HEK293 (cell line): ENCODE data around the gene ZC3H7B.
"Not testable (repeated sequence)": the region's sequence is repeated elsewhere in the genome, so short reads cannot be mapped to it uniquely, and the experiment has no call there.

Source experiments
- CTCF ChIA-PET: fragments of 350-600 bp; formaldehyde crosslinking; extraction: SDS; loops from one replicate; lab custom pipeline; 2021; ENCODE audit warnings: antibody characterized with exemption; lab: Yijun Ruan, JAX
- POLR2A ChIA-PET: fragments of 300-600 bp; formaldehyde crosslinking; extraction: SDS; loops from one replicate; lab custom pipeline; 2020; ENCODE audit warnings: antibody characterized with exemption, inconsistent platforms; lab: Yijun Ruan, JAX
- H3K27ac ChIP-seq: fragments of 200-500 bp; sonication (Bioruptor generic); 2 replicates; pipeline ENCODE4 v1.5.1; 2014; ENCODE audit warnings: low read depth, low read length, control low read depth, inconsistent platforms; ENCODE audit errors: extremely low read depth
- H3K36me3 ChIP-seq, 2 experiments: fragments of 200-500 bp in 1 of 2; sonication (Bioruptor generic) in 1 of 2; 1 replicate in 1 of 2; 2 replicates in 1 of 2; pipeline ENCODE4 v1.5.1; 2014 to 2017; ENCODE audit warnings: inconsistent platforms in 2 of 2, low read length in 2 of 2; ENCODE audit not compliant: control insufficient read depth in 2 of 2, insufficient read depth in 1 of 2
- H3K4me1 ChIP-seq: fragments of 200-500 bp; sonication (Bioruptor generic); 2 replicates; pipeline ENCODE4 v1.5.1; 2014; ENCODE audit warnings: mild to moderate bottlenecking, low read length, inconsistent platforms; ENCODE audit not compliant: control insufficient read depth, insufficient read depth
- H3K4me3 ChIP-seq: 2 replicates; pipeline ENCODE4 v1.5.1; 2011; ENCODE audit warnings: low read depth, mild to moderate bottlenecking, control low read depth, low read length, moderate library complexity
- H3K9me3 ChIP-seq: fragments of 200-500 bp; sonication (Bioruptor generic); 2 replicates; pipeline ENCODE4 v1.5.1; 2014; ENCODE audit warnings: low read depth, low read length, inconsistent platforms; ENCODE audit not compliant: control insufficient read depth, insufficient read depth
- GLIS1 ChIP-seq: fragments of 450-650 bp; formaldehyde crosslinking; IDR thresholded peaks from 2 replicates; pipeline ENCODE4 v1.5.1; 2016; ENCODE audit warnings: missing biosample characterization, missing genetic modification characterization
- HOXA7 ChIP-seq: sonication (generic); formaldehyde crosslinking; IDR thresholded peaks from 2 replicates; pipeline ENCODE4 v1.8.1; 2022; ENCODE audit warnings: missing genetic modification reagents, borderline replicate concordance
- PRDM1 ChIP-seq: fragments of 450-650 bp; formaldehyde crosslinking; IDR thresholded peaks from 2 replicates; pipeline ENCODE4; 2016; ENCODE audit warnings: missing biosample characterization, missing genetic modification characterization
- REPIN1 ChIP-seq: fragments of 450-650 bp; formaldehyde crosslinking; IDR thresholded peaks from 2 replicates; pipeline ENCODE4 v1.5.1; 2017; ENCODE audit warnings: missing biosample characterization, missing genetic modification characterization, low read depth
- ZBTB1 ChIP-seq: fragments of 450-650 bp; formaldehyde crosslinking; IDR thresholded peaks from 2 replicates; pipeline ENCODE4 v1.5.1; 2016; ENCODE audit warnings: missing biosample characterization, missing genetic modification characterization
- ZNF274 ChIP-seq, 2 experiments: fragments of 200-500 bp in 1 of 2; fragments of 450-650 bp in 1 of 2; sonication (Bioruptor generic) in 1 of 2; formaldehyde crosslinking in 1 of 2; IDR thresholded peaks; 2 replicates each; pipeline versions ENCODE4 v1.5.1 to v1.6.1; 2014 to 2016; ENCODE audit warnings: borderline replicate concordance in 1 of 2, inconsistent platforms in 1 of 2, low read length in 1 of 2, missing biosample characterization in 1 of 2, missing genetic modification characterization in 1 of 2
- ZNF292 ChIP-seq: fragments of 450-650 bp; formaldehyde crosslinking; IDR thresholded peaks from 2 replicates; pipeline ENCODE4 v1.5.1; 2016; ENCODE audit warnings: low read depth, missing biosample characterization, missing genetic modification characterization, borderline replicate concordance
- ZNF37A ChIP-seq: fragments of 450-650 bp; IDR thresholded peaks from 2 replicates; pipeline ENCODE4 v1.5.1; 2018; ENCODE audit warnings: missing biosample characterization, missing genetic modification characterization
- ZNF394 ChIP-seq: fragments of 450-650 bp; formaldehyde crosslinking; IDR thresholded peaks from 2 replicates; pipeline ENCODE4 v1.5.1; 2016; ENCODE audit warnings: missing biosample characterization, missing genetic modification characterization, mild to moderate bottlenecking, moderate library complexity, borderline replicate concordance
- ZNF664 ChIP-seq: fragments of 450-650 bp; formaldehyde crosslinking; IDR thresholded peaks from 2 replicates; pipeline ENCODE4 v1.5.1; 2016; ENCODE audit warnings: missing biosample characterization, missing genetic modification characterization
- TF ChIP-seq, protein P1 (sequence below): fragments of 450-650 bp; formaldehyde crosslinking; IDR thresholded peaks from 2 replicates; pipeline ENCODE4 v1.5.1; 2016; ENCODE audit warnings: missing biosample characterization, missing genetic modification characterization
- TF ChIP-seq, protein P2 (sequence below): fragments of 450-650 bp; formaldehyde crosslinking; IDR thresholded peaks from 2 replicates; pipeline ENCODE4 v1.5.1; 2016; ENCODE audit warnings: missing biosample characterization, missing genetic modification characterization, low read depth
- TF ChIP-seq, protein P3 (sequence below): fragments of 450-650 bp; formaldehyde crosslinking; IDR thresholded peaks from 2 replicates; pipeline ENCODE4 v1.5.1; 2016; ENCODE audit warnings: missing biosample characterization, missing genetic modification characterization

Gene ZC3H7B

DNA sequence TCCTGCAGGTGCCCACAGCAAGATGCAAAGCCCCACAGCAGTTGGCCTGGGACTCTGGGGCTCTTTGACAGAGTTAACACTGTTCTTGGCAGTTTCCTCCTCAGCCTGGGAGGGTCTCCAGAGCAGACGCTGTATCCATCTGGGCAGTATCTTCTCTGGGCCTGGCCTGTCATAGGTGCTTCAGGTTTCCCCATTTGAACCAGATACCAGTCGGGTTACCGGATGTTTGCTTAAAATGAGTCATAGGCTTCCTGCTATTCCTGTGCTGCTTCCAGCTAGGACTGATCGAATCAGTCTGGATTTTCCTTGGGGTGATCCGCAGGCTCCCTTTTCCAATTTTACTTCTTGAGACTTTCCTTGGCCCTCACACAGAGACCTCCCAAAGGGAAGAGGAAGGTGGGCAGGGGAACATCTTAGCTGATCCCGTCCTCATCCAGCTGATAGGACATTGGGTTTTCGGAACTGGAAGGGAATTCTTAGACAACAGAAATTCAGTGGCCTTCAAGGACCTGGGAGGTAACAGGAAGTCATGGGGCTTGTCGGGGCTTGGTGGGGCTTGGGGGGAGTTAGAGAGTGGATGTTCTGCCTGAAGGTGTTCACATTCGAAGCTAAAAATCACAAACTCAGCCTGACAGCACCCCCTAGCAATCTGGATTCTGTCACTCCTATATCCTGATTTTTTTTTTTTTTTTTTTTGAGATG, 12.9 kb upstream of the ZC3H7B start (continued):
- peak; percentile 79; the same call in 1 of the 2 replicates for TF ChIP-seq ZNF394 (tag by site-specific recombination)

DNA sequence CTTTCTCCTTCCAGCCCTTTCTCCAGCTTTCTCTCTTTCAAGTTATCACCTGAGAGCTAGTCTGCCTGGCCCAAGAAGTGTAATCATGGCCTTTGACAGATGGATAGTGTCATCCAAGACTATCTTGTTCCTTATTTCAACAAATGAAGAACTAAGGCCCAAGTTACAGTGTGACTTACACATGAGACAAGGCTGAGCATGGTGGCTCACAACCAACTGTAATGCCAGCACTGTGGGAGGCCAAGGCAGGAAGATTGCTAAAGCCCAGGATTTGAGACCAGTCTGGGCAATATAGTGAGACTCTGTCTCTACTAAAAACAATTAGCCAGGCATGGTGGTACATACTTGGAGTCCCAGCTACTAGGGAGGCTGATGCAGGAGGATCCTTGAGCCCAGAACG, 11.7 kb upstream of the ZC3H7B start:
- no peaks in the 10 kb centered on the region for H3K9me3 ChIP-seq
- POLR2A ChIA-PET: interaction anchor here (0.5 to 2.7 kb wide), 3 partner anchors 12 to 75 kb away, joined by 4 to 18 read pairs (median 4); partner anchors contain the start of gene ZC3H7B
- TF ChIP-seq ZBTB1 (no peak), GLIS1 (tag by site-specific recombination) (peak; percentile 43), ZNF274 (IDR thresholded peaks at IDR 0.05; ENCODE audit: low read length) (no peak), ZNF274 (tag by site-specific recombination; IDR thresholded peaks at IDR 0.05; ENCODE audit: borderline replicate concordance) (no peak), ZNF664 (tag by site-specific recombination) (no peak), HOXA7 (CRISPR knock-in tag) (no peak), PRDM1 (peak; percentile 67)
- TF ChIP-seq, all 188 proteins: peak for 2
- H3K27ac ChIP-seq: no peak overlapping the region
- H3K4me3 ChIP-seq: no peak overlapping the region
- peaks cover 9% of the 10 kb centered on the region for H3K4me1 ChIP-seq
- CTCF ChIA-PET: no interaction called here
- H3K36me3 ChIP-seq: peaks cover 2 to 3% of the 10 kb centered on the region in 2 experiments; a peak in 2 of 3 replicates

DNA sequence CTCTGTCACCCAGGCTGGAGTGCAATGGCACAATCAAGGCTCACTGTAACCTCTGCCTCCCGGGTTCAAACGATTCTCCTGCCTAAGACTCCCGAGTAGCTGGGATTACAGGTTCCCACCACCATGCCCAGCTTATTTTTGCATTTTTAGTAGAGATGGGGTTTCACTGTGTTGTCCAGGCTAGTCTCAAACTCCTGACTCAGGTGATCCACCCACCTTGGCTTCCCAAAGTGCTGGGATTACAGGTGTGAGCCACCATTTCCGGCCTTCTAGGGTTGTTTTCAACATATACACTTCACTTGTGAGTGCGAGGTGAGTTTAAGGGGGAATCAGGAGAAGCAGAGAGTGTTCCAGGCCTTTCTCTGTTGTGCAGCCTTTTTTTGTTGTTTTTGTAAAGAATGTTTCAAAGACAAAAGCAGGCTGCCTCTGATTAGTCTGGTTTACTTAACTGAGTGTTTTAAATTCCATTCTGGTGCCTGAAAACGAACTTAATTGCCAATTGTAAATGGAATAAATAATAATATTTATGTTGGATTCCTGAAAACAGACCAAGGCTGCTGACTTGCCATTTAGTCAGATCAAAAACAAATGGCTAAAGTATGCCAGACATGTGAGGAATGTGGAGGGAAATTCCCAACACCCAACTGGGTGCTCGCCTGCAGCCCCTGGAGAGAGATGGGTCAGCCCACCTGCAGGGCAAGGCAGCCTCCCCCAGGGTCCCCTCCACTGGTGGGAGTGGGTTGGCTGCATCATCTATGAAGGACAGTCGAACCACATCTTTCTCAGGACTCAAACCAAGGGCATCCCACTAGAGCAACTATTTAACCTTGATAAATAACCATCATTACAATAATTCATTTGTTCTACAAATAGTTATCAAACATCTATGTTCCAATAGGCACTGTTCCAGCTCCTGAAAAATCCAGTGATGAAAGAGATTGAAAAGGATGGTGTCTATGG, 10.8 kb upstream of the ZC3H7B start:
- H3K4me1 ChIP-seq: peaks cover 6% of the 10 kb centered on the region
- no peak overlapping the region for H3K4me3 ChIP-seq
- POLR2A ChIA-PET: interaction anchor here (0.5 to 0.7 kb wide), 2 partner anchors 72 to 362 kb away, joined by 3 to 4 read pairs; no protein-coding TSS in a partner anchor
- no peaks in the 10 kb centered on the region for H3K36me3 ChIP-seq
- no peak overlapping the region for H3K27ac ChIP-seq
- TF ChIP-seq, protein P1, sequence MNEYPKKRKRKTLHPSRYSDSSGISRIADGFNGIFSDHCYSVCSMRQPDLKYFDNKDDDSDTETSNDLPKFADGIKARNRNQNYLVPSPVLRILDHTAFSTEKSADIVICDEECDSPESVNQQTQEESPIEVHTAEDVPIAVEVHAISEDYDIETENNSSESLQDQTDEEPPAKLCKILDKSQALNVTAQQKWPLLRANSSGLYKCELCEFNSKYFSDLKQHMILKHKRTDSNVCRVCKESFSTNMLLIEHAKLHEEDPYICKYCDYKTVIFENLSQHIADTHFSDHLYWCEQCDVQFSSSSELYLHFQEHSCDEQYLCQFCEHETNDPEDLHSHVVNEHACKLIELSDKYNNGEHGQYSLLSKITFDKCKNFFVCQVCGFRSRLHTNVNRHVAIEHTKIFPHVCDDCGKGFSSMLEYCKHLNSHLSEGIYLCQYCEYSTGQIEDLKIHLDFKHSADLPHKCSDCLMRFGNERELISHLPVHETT (tag by site-specific recombination): no peak
- TF ChIP-seq HOXA7 (CRISPR knock-in tag) (no peak), GLIS1 (tag by site-specific recombination) (peak; percentile 92), ZNF37A (tag by site-specific recombination) (no peak), REPIN1 (tag by site-specific recombination) (no peak), ZNF292 (no peak)
- TF ChIP-seq, protein P2, sequence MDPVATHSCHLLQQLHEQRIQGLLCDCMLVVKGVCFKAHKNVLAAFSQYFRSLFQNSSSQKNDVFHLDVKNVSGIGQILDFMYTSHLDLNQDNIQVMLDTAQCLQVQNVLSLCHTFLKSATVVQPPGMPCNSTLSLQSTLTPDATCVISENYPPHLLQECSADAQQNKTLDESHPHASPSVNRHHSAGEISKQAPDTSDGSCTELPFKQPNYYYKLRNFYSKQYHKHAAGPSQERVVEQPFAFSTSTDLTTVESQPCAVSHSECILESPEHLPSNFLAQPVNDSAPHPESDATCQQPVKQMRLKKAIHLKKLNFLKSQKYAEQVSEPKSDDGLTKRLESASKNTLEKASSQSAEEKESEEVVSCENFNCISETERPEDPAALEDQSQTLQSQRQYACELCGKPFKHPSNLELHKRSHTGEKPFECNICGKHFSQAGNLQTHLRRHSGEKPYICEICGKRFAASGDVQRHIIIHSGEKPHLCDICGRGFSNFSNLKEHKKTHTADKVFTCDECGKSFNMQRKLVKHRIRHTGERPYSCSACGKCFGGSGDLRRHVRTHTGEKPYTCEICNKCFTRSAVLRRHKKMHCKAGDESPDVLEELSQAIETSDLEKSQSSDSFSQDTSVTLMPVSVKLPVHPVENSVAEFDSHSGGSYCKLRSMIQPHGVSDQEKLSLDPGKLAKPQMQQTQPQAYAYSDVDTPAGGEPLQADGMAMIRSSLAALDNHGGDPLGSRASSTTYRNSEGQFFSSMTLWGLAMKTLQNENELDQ: no peak
- TF ChIP-seq, protein P3, sequence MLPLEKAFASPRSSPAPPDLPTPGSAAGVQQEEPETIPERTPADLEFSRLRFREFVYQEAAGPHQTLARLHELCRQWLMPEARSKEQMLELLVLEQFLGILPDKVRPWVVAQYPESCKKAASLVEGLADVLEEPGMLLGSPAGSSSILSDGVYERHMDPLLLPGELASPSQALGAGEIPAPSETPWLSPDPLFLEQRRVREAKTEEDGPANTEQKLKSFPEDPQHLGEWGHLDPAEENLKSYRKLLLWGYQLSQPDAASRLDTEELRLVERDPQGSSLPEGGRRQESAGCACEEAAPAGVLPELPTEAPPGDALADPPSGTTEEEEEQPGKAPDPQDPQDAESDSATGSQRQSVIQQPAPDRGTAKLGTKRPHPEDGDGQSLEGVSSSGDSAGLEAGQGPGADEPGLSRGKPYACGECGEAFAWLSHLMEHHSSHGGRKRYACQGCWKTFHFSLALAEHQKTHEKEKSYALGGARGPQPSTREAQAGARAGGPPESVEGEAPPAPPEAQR (tag by site-specific recombination): no peak
- CTCF ChIA-PET: interaction anchor here (0.6 kb wide), 1 partner anchor 71 kb away, joined by 3 read pairs; no protein-coding TSS in a partner anchor
- H3K9me3 ChIP-seq: no peaks in the 10 kb centered on the region

DNA sequence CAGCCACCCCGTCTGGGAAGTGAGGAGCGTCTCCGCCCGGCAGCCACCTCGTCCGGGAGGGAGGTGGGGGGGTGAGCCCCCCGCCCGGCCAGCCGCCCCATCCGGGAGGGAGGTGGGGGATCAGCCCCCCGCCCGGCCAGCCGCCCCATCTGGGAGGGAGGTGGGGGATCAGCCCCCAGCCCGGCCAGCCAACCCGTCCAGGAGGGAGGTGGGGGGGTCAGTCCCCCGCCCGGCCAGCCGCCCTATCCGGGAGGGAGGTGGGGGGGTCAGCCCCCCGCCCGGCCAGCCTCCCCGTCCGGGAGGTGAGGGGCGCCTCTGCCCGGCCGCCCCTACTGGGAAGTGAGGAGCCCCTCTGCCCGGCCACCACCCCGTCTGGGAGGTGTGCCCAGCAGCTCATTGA, 6.5 kb upstream of the ZC3H7B start:
- POLR2A ChIA-PET: not testable (repeated sequence)

More for the DNA sequence above, 6.5 kb upstream of the ZC3H7B start:
- CTCF ChIA-PET, H3K36me3 ChIP-seq, H3K4me1 ChIP-seq, H3K9me3 ChIP-seq, H3K4me3 ChIP-seq, H3K27ac ChIP-seq: not testable (repeated sequence)
